IMR-90 (cell line): ENCODE data around the gene ZNRF3. TPM values are rescaled to one million over a fixed set of nuclear protein-coding genes. Genes with fewer than 3 reads are reported as not detected.

Experiments used
- ATAC-seq: fragments of 200-7000 bp; cut with Tn5 transposase; 2 replicates; pipeline ENCODE4 v1.9.1; 2020; ENCODE audit warnings: low read depth, mild to moderate bottlenecking, moderate library complexity
- BruUV-seq: library from RNA; stranded (reverse); fragments of 400-500 nt; replicated peaks from 2 replicates; lab custom pipeline; 2021; lab: Mats Ljungman, UMichigan
- CTCF ChIA-PET: fragments of 300-600 bp; formaldehyde crosslinking; extraction: SDS; loops from one replicate; lab custom pipeline; 2021; ENCODE audit warnings: antibody characterized with exemption; lab: Yijun Ruan, JAX
- POLR2A ChIA-PET: fragments of 300-600 bp; sonication (Branson Sonifier 250); formaldehyde crosslinking; loops from one replicate; lab custom pipeline; 2022; ENCODE audit warnings: antibody characterized with exemption; ENCODE audit not compliant: unreplicated experiment; lab: Charles Lee
- DNase-seq: peaks from one replicate; pipeline ENCODE4 v3.0.0; 2013
- H2AFZ ChIP-seq: replicated peaks from 2 replicates; pipeline ENCODE3; 2013; ENCODE audit warnings: low read length, mild to moderate bottlenecking; ENCODE audit not compliant: poor library complexity
- H2AK5ac ChIP-seq: 2 replicates; pipeline ENCODE4 v1.6.1; 2013; ENCODE audit warnings: low read depth, low read length, inconsistent platforms
- H2AK9ac ChIP-seq: replicated peaks from 2 replicates; pipeline ENCODE3; 2013; ENCODE audit warnings: mild to moderate bottlenecking, low read depth, low read length, moderate library complexity; ENCODE audit not compliant: poor library complexity
- H2BK120ac ChIP-seq: 2 replicates; pipeline ENCODE4 v1.6.1; 2013; ENCODE audit warnings: low read depth, low read length, inconsistent platforms
- H2BK15ac ChIP-seq: 3 replicates; pipeline ENCODE4 v1.6.1; 2013; ENCODE audit warnings: low read depth, low read length, inconsistent platforms
- H2BK20ac ChIP-seq: 2 replicates; pipeline ENCODE4 v1.6.1; 2013; ENCODE audit warnings: low read depth, mild to moderate bottlenecking, inconsistent platforms, low read length, moderate library complexity
- H2BK5ac ChIP-seq: 2 replicates; pipeline ENCODE4 v1.6.1; 2013; ENCODE audit warnings: mild to moderate bottlenecking, low read depth, low read length, inconsistent platforms; ENCODE audit not compliant: poor library complexity, severe bottlenecking
- H3K14ac ChIP-seq: replicated peaks from 2 replicates; pipeline ENCODE4 v1.6.1; 2013; ENCODE audit warnings: low read depth, low read length, inconsistent platforms
- H3K18ac ChIP-seq: 2 replicates; pipeline ENCODE4 v1.6.1; 2013; ENCODE audit warnings: low read depth, low read length, control low read depth
- H3K23ac ChIP-seq: 2 replicates; pipeline ENCODE4 v1.6.1; 2013; ENCODE audit warnings: low read depth, low read length, inconsistent platforms
- H3K27ac ChIP-seq: 2 replicates; pipeline ENCODE4 v1.5.1; 2013; ENCODE audit warnings: mild to moderate bottlenecking, control low read depth, low read length; ENCODE audit not compliant: insufficient read depth
- H3K27me3 ChIP-seq: 2 replicates; pipeline ENCODE4 v1.6.1; 2013; ENCODE audit warnings: low read length; ENCODE audit not compliant: control insufficient read depth, insufficient read depth
- H3K36me3 ChIP-seq: 2 replicates; pipeline ENCODE4 v1.6.1; 2013; ENCODE audit warnings: low read length, mixed read lengths; ENCODE audit not compliant: control insufficient read depth, insufficient read depth
- H3K4ac ChIP-seq: 2 replicates; pipeline ENCODE4 v1.6.1; 2013; ENCODE audit warnings: low read depth, low read length, inconsistent platforms
- H3K4me1 ChIP-seq: 2 replicates; pipeline ENCODE4 v1.6.1; 2013; ENCODE audit warnings: low read length, mixed read lengths; ENCODE audit not compliant: control insufficient read depth, insufficient read depth
- H3K4me2 ChIP-seq: 2 replicates; pipeline ENCODE4 v1.6.1; 2013; ENCODE audit warnings: low read depth, mild to moderate bottlenecking, control low read depth, low read length, moderate library complexity
- H3K4me3 ChIP-seq: 2 replicates; pipeline ENCODE4 v1.5.1; 2013; ENCODE audit warnings: low read depth, mild to moderate bottlenecking, control low read depth, low read length, moderate library complexity; ENCODE audit not compliant: insufficient read depth
- H3K56ac ChIP-seq: 2 replicates; pipeline ENCODE4 v1.6.1; 2013; ENCODE audit warnings: low read length, inconsistent platforms; ENCODE audit not compliant: insufficient read depth; ENCODE audit errors: extremely low read depth
- H3K79me1 ChIP-seq, 2 experiments: 2 replicates each; pipeline ENCODE4 v1.6.1; 2013; ENCODE audit warnings: low read length in 2 of 2, inconsistent platforms in 1 of 2, low read depth in 1 of 2
- H3K9ac ChIP-seq: 2 replicates; pipeline ENCODE4 v1.6.1; 2013; ENCODE audit warnings: low read depth, low read length, control low read depth
- H3K9me1 ChIP-seq: 2 replicates; pipeline ENCODE4 v1.6.1; 2013; ENCODE audit warnings: low read length, inconsistent platforms; ENCODE audit not compliant: insufficient read depth
- H3K9me3 ChIP-seq: 2 replicates; pipeline ENCODE4 v1.6.1; 2013; ENCODE audit warnings: low read length; ENCODE audit not compliant: control insufficient read depth, insufficient read depth
- H4K20me1 ChIP-seq: 2 replicates; pipeline ENCODE4 v1.6.1; 2013; ENCODE audit warnings: low read length, inconsistent platforms; ENCODE audit not compliant: insufficient read depth
- H4K5ac ChIP-seq: 2 replicates; pipeline ENCODE4 v1.6.1; 2013; ENCODE audit warnings: mild to moderate bottlenecking, low read depth, low read length, control low read depth
- H4K8ac ChIP-seq, 2 experiments: 2 replicates each; pipeline ENCODE4 v1.6.1; 2013; ENCODE audit warnings: low read depth in 2 of 2, low read length in 2 of 2, control low read depth in 1 of 2, inconsistent platforms in 1 of 2
- H4K91ac ChIP-seq: 2 replicates; pipeline ENCODE4 v1.6.1; 2013; ENCODE audit warnings: low read depth, low read length, inconsistent platforms; ENCODE audit not compliant: insufficient read depth
- BHLHE40 ChIP-seq: fragments of 150-350 bp; IDR thresholded peaks from 2 replicates; pipeline ENCODE4 v1.6.1; 2016; ENCODE audit warnings: mild to moderate bottlenecking, low read depth, low read length
- CEBPB ChIP-seq: IDR thresholded peaks from 2 replicates; pipeline ENCODE4 v1.6.1; 2012; ENCODE audit warnings: low read depth, low read length, improper control_type of control experiment
- CHD1 ChIP-seq: IDR thresholded peaks from 2 replicates; pipeline ENCODE4 v1.6.1; 2012; ENCODE audit warnings: low read depth, low read length, improper control_type of control experiment
- ELK1 ChIP-seq: fragments of 150-350 bp; IDR thresholded peaks from 2 replicates; pipeline ENCODE4 v1.6.1; 2016; ENCODE audit warnings: low read depth, mild to moderate bottlenecking, low read length, moderate library complexity, borderline replicate concordance
- FOS ChIP-seq: fragments of 150-350 bp; IDR thresholded peaks from 2 replicates; pipeline ENCODE4 v1.6.1; 2016; ENCODE audit warnings: low read depth, low read length
- MAFK ChIP-seq: IDR thresholded peaks from 2 replicates; pipeline ENCODE4 v1.6.1; 2012; ENCODE audit warnings: low read depth, low read length, improper control_type of control experiment
- MAZ ChIP-seq: IDR thresholded peaks from 2 replicates; pipeline ENCODE4 v1.6.1; 2012; ENCODE audit warnings: low read depth, mild to moderate bottlenecking, low read length, improper control_type of control experiment, moderate library complexity, borderline replicate concordance
- NFE2L2 ChIP-seq: fragments of 150-350 bp; IDR thresholded peaks from 2 replicates; pipeline ENCODE4 v1.6.1; 2016; ENCODE audit warnings: low read depth, mild to moderate bottlenecking, low read length
- POLR2A ChIP-seq: IDR thresholded peaks from 2 replicates; pipeline ENCODE4 v1.6.1; 2012; ENCODE audit warnings: mild to moderate bottlenecking, low read depth, low read length
- RAD21 ChIP-seq: IDR thresholded peaks from 2 replicates; pipeline ENCODE4 v1.6.1; 2012; ENCODE audit warnings: low read length, improper control_type of control experiment
- RCOR1 ChIP-seq: IDR thresholded peaks from 2 replicates; pipeline ENCODE4 v1.6.1; 2012; ENCODE audit warnings: mild to moderate bottlenecking, low read length, improper control_type of control experiment; ENCODE audit not compliant: insufficient replicate concordance
- RFX5 ChIP-seq: IDR thresholded peaks from 2 replicates; pipeline ENCODE4 v1.8.0; 2012; ENCODE audit warnings: low read depth, mild to moderate bottlenecking, low read length, moderate library complexity
- SMC3 ChIP-seq: fragments of 150-350 bp; IDR thresholded peaks from 2 replicates; pipeline ENCODE4 v1.6.1; 2016; ENCODE audit warnings: low read depth, mild to moderate bottlenecking, antibody characterized with exemption, low read length, moderate library complexity
- WGBS, 2 experiments: methylation state at CpG; one replicate each; pipeline versions ENCODE4 v1.1.5 to v1.1.7; 2013; ENCODE audit warnings: missing lambda C conversion rate in 2 of 2; ENCODE audit not compliant: insufficient read length in 1 of 2; ENCODE audit errors: extremely low coverage in 2 of 2; 5-methylcytosine and 5-hydroxymethylcytosine counted together
- dilution Hi-C: fragments of 300-500 bp; cut with HindIII; formaldehyde crosslinking; loops from one replicate; pipeline ENCODE4 v1.14.3; 2018; ENCODE audit warnings: low sequenced_read_pairs; ENCODE audit not compliant: unreplicated experiment
- in situ Hi-C: fragments of 300-500 bp; cut with MboI; formaldehyde crosslinking; loops from 3 replicates; pipeline ENCODE4 v1.14.3; 2019; ENCODE audit warnings: low sequenced_read_pairs, inconsistent platforms, mixed read lengths
- intact Hi-C: fragments of 100-400 bp; cut with micrococcal nuclease; formaldehyde crosslinking; loops from 2 replicates; pipeline ENCODE4 v1.10.0; 2022
- polyA plus RNA-seq, 3 experiments: library from polyadenylated mRNA; depleted of rRNA; stranded (reverse); fragments of >200 nt; gene quantifications; 2 replicates each; pipeline ENCODE4 v1.2.3, GENCODE V29; 2012; ENCODE audit warnings: low replicate concordance in 1 of 3
- total RNA-seq: library from RNA; depleted of rRNA; stranded (reverse); fragments of >200 nt; gene quantifications from 2 replicates; pipeline ENCODE4 v1.2.3, GENCODE V29; 2012
- TF ChIP-seq, protein P1 (sequence below): conservative IDR thresholded peaks from 2 replicates; pipeline ENCODE4 v1.5.1; 2012; ENCODE audit warnings: mild to moderate bottlenecking, low read depth, low read length, improper control_type of control experiment

The ZNRF3 gene
- total and polyA plus RNA-seq, 2 of the 4 experiments (the other 2 are of a cell fraction): 1.4 to 2.4 TPM

DNA sequence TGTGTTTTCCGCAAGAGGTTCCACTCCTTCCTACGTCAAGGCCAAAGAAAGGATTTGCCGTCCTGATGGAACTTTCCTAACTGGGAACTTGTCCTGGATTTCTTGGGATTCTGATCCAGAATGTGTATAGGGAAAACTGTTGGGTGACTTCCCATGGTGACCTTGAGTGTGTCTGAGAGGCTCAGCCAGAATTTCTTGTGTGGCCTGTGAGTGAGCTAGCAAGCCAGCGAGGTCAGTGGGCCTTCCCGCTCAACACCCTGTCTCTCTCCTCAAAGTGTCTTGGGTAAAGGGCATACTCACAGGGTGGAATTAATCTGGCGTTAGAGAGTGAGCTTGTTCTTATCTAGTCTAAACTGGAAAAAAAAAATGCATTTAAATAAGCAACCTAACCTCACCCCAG lies 20.4 kb downstream of the ZNRF3 start:
- peak overlapping the region in 1 of 2 experiments; percentile 18; a peak in 1 of 4 replicates for H4K8ac ChIP-seq
- no peak overlapping the region for H2AK9ac ChIP-seq
- no peak overlapping the region; the same call in 1 of the 2 replicates for H3K14ac ChIP-seq
- dilution Hi-C loops: no loop called here
- H3K9me1 ChIP-seq: peaks cover 17% of the 10 kb centered on the region
- H2BK20ac ChIP-seq: no peak overlapping the region; the same call in 1 of the 2 replicates
- intact Hi-C loops: loop anchor here (2.0 to 5.0 kb wide), 2 partner anchors 55 to 129 kb away; no protein-coding TSS in a partner anchor
- H3K4me1 ChIP-seq: peaks cover 21% of the 10 kb centered on the region
- no CpG with 5 or more reads among the region's 6 CpGs for WGBS, 2 experiments
- H3K27ac ChIP-seq: peak overlapping the region; percentile 48; the same call in 1 of the 2 replicates
- TF ChIP-seq SMC3 (no peak), RFX5 (no peak), CHD1 (no peak), NFE2L2 (no peak), RAD21 (no peak), MAFK (no peak), BHLHE40 (no peak), FOS (no peak), MAZ (no peak), CEBPB (no peak), ELK1 (no peak), POLR2A (no peak), RCOR1 (no peak)
- TF ChIP-seq, protein P1, sequence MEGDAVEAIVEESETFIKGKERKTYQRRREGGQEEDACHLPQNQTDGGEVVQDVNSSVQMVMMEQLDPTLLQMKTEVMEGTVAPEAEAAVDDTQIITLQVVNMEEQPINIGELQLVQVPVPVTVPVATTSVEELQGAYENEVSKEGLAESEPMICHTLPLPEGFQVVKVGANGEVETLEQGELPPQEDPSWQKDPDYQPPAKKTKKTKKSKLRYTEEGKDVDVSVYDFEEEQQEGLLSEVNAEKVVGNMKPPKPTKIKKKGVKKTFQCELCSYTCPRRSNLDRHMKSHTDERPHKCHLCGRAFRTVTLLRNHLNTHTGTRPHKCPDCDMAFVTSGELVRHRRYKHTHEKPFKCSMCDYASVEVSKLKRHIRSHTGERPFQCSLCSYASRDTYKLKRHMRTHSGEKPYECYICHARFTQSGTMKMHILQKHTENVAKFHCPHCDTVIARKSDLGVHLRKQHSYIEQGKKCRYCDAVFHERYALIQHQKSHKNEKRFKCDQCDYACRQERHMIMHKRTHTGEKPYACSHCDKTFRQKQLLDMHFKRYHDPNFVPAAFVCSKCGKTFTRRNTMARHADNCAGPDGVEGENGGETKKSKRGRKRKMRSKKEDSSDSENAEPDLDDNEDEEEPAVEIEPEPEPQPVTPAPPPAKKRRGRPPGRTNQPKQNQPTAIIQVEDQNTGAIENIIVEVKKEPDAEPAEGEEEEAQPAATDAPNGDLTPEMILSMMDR: no peak
- no peaks in the 10 kb centered on the region for H3K36me3 ChIP-seq
- no peak overlapping the region; the same call in 1 of the 2 replicates for H4K91ac ChIP-seq
- peak; percentile 18 for ATAC-seq
- no peak overlapping the region for H2AFZ ChIP-seq
- H2BK5ac ChIP-seq: no peak overlapping the region
- peak overlapping the region; percentile 45; the same call in 1 of the 2 replicates for H3K18ac ChIP-seq
- in situ Hi-C loops: no loop called here
- peaks cover 16% of the 10 kb centered on the region; the same call in 1 of the 2 replicates for H4K20me1 ChIP-seq
- H3K9ac ChIP-seq: peak overlapping the region; percentile 12; the same call in 1 of the 2 replicates
- 0 out of 2 replicates have a peak overlapping the region, but pooled peaks have one; percentile 28 for H2AK5ac ChIP-seq
- ChIA-PET POLR2A (interaction anchor here (0.6 kb wide), 1 partner anchor 33 kb away, joined by 3 read pairs; no protein-coding TSS in a partner anchor), CTCF (interaction anchor here (0.9 to 1.2 kb wide), 2 partner anchors 15 to 137 kb away, joined by 3 to 4 read pairs; no protein-coding TSS in a partner anchor)
- H3K4me3 ChIP-seq: no peak overlapping the region
- H3K79me1 ChIP-seq: peaks cover 12 to 50% of the 10 kb centered on the region in 2 experiments
- BruUV-seq: no TSS peak
- H2BK15ac ChIP-seq: no peak overlapping the region
- H4K5ac ChIP-seq: 0 out of 2 replicates have a peak overlapping the region, but pooled peaks have one; percentile 7
- H3K23ac ChIP-seq: peak overlapping the region; percentile 39
- H3K9me3 ChIP-seq: no peaks in the 10 kb centered on the region
- H3K56ac ChIP-seq: no peak overlapping the region
- H3K4ac ChIP-seq: peak overlapping the region; percentile 14; the same call in 1 of the 2 replicates
- no peaks in the 10 kb centered on the region for H3K27me3 ChIP-seq
- peak overlapping the region; percentile 61 for H3K4me2 ChIP-seq
- DNase-seq: no peak
- H2BK120ac ChIP-seq: 0 out of 2 replicates have a peak overlapping the region, but pooled peaks have one; percentile 18
